ENCODE data around the gene SLFN14. TPM values are rescaled to one million over a fixed set of nuclear protein-coding genes. Genes with fewer than 3 reads are reported as not detected.
A peak's percentile ranks its signal among the peaks of the same experiment; 100 is the strongest.

The SLFN14 gene
- polyA plus RNA-seq, 2 of the 4 experiments (the other 2 are of a cell fraction): not detected

DNA sequence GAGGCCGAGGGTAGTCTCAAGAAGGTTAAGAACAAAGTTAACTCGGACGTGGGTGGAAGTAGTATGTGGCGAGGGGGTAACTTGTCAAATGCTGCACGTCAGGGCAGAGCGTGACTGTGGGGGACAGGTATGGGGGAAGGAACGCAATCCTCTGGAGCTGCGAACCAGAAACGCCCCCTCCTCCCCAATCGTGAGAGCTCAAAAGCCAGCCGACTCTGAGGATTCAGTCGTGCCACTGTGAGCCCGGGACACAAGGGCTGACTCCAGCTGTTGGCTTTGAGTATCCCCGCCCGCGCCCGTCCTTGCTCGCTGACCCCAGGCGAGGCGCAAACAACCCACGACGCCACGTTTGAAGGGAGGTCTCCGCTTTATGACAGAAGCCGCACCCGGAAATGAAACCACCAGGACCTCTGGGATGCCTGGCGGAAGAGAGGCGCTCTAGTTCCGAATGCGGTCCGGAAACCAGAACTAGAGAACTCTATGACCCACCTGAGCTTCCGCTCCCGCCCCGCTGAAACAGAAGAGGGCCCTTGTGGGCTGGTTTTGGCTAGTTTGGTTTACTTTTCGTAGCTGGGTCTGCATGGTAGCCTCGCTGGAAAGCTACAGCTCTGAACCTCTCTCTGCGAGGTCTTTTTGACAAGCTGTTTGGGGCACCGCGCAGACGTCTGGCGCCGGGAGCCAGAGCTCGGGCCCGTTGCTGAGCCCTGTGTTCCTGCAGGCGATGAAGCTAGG is 17.7 kb upstream of the SLFN14 start, which contains the start of gene PEX12 (continued):
- no peak for TF ChIP-seq ELK1 (IDR thresholded peaks at IDR 0.05; ENCODE audit: low read depth, low read length)
- TF ChIP-seq FOXS1 (CRISPR knock-in tag; IDR thresholded peaks at IDR 0.05): no peak
- TF ChIP-seq MAX (IDR thresholded peaks at IDR 0.05): peak; percentile 93
- TF ChIP-seq JUNB (IDR thresholded peaks at IDR 0.05): no peak

GRCh38 chr17:35577830-35578196 is 17.2 kb upstream of the SLFN14 start:
- FAIRE-seq (no peak), DNase-seq (ENCODE audit: low read depth in 1 of 2, low spot score in 1 of 2) (no peak), ATAC-seq (peak in 1 of 2 experiments; percentile 30; a peak in 3 of 6 replicates)
- peak overlapping the region; percentile 83 to 90 for H3K27ac ChIP-seq
- peaks cover 16% of the 10 kb centered on the region; the same call in 2 of the 3 replicates for H3K4me1 ChIP-seq
- 21% methylated on average over 8 of the region's 8 CpGs for whole genome bisulfite sequencing (ENCODE audit: missing lambda C conversion rate)
- H3K4me3 ChIP-seq: peak overlapping the region; percentile 67
- H3K4me2 ChIP-seq: peak overlapping the region; percentile 80
- no peaks in the 10 kb centered on the region for H3K9me3 ChIP-seq
- POLR2A ChIA-PET: interaction anchor here (0.6 to 2.6 kb wide), 11 partner anchors 9 to 231 kb away, joined by 3 to 43 read pairs (median 5); partner anchors contain the start of genes AP2B1 and TAF15
- CTCF ChIA-PET: interaction anchor here (1.3 to 2.8 kb wide), 4 partner anchors 9 to 36 kb away, joined by 4 to 11 read pairs (median 8); no protein-coding TSS in a partner anchor
- TF ChIP-seq CBX2 (IDR thresholded peaks at IDR 0.05; ENCODE audit: borderline replicate concordance, low read depth) (no peak), POLR2A (IDR thresholded peaks at IDR 0.05; ENCODE audit: low read length) (peak; percentile 25; the same call in 1 of the 2 replicates)

DNA sequence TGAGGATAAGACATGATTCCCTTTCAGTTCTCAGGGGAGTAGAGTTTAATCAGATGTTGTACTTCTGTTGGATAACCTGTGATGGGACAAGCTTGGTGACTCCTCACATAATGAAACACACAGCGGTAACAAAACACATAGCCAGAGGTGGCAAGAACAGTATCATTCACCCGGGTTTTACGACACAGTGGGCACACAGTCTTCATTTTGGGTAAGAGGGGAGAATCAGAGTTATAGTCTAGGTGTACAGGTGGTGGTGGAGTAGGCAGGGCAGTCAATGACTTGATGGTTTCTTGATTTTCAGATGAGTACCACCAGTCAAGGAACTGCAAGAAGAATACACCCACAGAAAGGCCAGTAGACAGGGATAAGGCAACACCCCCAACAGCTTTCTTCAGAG is 15.1 kb upstream of the SLFN14 start:
- Histone ChIP-seq H3K9me3 (no peaks in the 10 kb centered on the region), H3K4me3 (no peak overlapping the region), H3K27ac (no peak overlapping the region), H3K4me2 (no peak overlapping the region), H3K4me1 (peaks cover 16% of the 10 kb centered on the region; the same call in 2 of the 3 replicates)
- DNase-seq (ENCODE audit: low read depth in 1 of 2, low spot score in 1 of 2): no peak
- CTCF ChIA-PET: interaction anchor here (0.7 to 3.4 kb wide), 6 partner anchors 11 to 189 kb away, joined by 3 to 8 read pairs (median 4); partner anchors contain the start of gene AP2B1
- ATAC-seq: no peak
- 84% methylated on average over 3 of the region's 3 CpGs for WGBS (ENCODE audit: missing lambda C conversion rate)
- FAIRE-seq: no peak
- POLR2A ChIA-PET: interaction anchor here (3.0 kb wide), 1 partner anchor 11 kb away, joined by 11 read pairs; the partner anchor contains the start of gene AP2B1
- no peak for TF ChIP-seq SMC3 (IDR thresholded peaks at IDR 0.05)
- TF ChIP-seq HES2 (IDR thresholded peaks at IDR 0.05): no peak
- no peak for TF ChIP-seq ELK1 (IDR thresholded peaks at IDR 0.05; ENCODE audit: low read depth, low read length)
- no peak for TF ChIP-seq HDAC2 (IDR thresholded peaks at IDR 0.05)

GRCh38 chr17:35569405-35569804 is 8.8 kb upstream of the SLFN14 start:
- POLR2A ChIA-PET: interaction anchor here (0.7 to 2.8 kb wide), 2 partner anchors 10 to 194 kb away, joined by 4 to 31 read pairs; partner anchors contain the start of gene PEX12

More at GRCh38 chr17:35569405-35569804, 8.8 kb upstream of the SLFN14 start:
- DNase-seq (ENCODE audit: low read depth in 1 of 2, low spot score in 1 of 2): no peak
- Histone ChIP-seq H3K27ac (no peak overlapping the region), H3K4me2 (peak overlapping the region; percentile 72), H3K9me3 (no peaks in the 10 kb centered on the region), H3K4me1 (peaks cover 18% of the 10 kb centered on the region), H3K4me3 (no peak overlapping the region; the same call in 2 of the 3 replicates)
- FAIRE-seq: no peak
- CTCF ChIA-PET: interaction anchor here (1.0 to 4.0 kb wide), 3 partner anchors 9 to 178 kb away, joined by 4 to 14 read pairs (median 11); partner anchors contain the start of gene PEX12
- 91% methylated on average over 2 of the region's 2 CpGs for WGBS (ENCODE audit: missing lambda C conversion rate)
- ATAC-seq: no peak
- TF ChIP-seq, protein P1, sequence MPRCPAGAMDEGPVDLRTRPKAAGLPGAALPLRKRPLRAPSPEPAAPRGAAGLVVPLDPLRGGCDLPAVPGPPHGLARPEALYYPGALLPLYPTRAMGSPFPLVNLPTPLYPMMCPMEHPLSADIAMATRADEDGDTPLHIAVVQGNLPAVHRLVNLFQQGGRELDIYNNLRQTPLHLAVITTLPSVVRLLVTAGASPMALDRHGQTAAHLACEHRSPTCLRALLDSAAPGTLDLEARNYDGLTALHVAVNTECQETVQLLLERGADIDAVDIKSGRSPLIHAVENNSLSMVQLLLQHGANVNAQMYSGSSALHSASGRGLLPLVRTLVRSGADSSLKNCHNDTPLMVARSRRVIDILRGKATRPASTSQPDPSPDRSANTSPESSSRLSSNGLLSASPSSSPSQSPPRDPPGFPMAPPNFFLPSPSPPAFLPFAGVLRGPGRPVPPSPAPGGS (IDR thresholded peaks at IDR 0.05): no peak
- TF ChIP-seq EHMT2 (IDR thresholded peaks at IDR 0.05; ENCODE audit: low read depth) (no peak), FOSL2 (IDR thresholded peaks at IDR 0.05) (no peak), FOSL2 (CRISPR knock-in tag; IDR thresholded peaks at IDR 0.05) (no peak), HDAC2 (IDR thresholded peaks at IDR 0.05) (no peak), GATA3 (IDR thresholded peaks at IDR 0.05; ENCODE audit: borderline replicate concordance) (no peak), NPAS2 (CRISPR knock-in tag; IDR thresholded peaks at IDR 0.05; ENCODE audit: borderline replicate concordance) (no peak), SREBF2 (IDR thresholded peaks at IDR 0.05) (no peak), ZC3H11A (IDR thresholded peaks at IDR 0.05) (no peak), POLR2A (IDR thresholded peaks at IDR 0.05; ENCODE audit: low read length) (no peak), RCOR1 (IDR thresholded peaks at IDR 0.05; ENCODE audit: low read depth, low read length) (no peak), PBX3 (IDR thresholded peaks at IDR 0.05) (no peak), NR3C1 (IDR thresholded peaks at IDR 0.05) (no peak), CEBPB (IDR thresholded peaks at IDR 0.05) (no peak), TFCP2L1 (CRISPR knock-in tag; IDR thresholded peaks at IDR 0.05) (no peak)
